Mucosa of descending colon (tissue), 3 donors: ENCODE results near the gene TXNL1. TPM values are rescaled to one million over a fixed set of nuclear protein-coding genes. Genes with fewer than 3 reads are reported as not detected.

Source experiments
- ATAC-seq: fragments of 200-7000 bp; cut with Tn5 transposase; one replicate; pipeline ENCODE4 v1.9.1; 2020; ENCODE audit warnings: mild to moderate bottlenecking, moderate library complexity
- DNase-seq, 3 donors: peaks; one replicate each; pipeline ENCODE4 v3.0.0-alpha.2; 2020
- H3K36me3 ChIP-seq: fragments of 200-600 bp; one replicate; pipeline ENCODE4 v1.8.0; 2021; ENCODE audit warnings: low read depth, mild to moderate bottlenecking
- H3K4me1 ChIP-seq: fragments of 200-600 bp; one replicate; pipeline ENCODE4 v1.8.0; 2021; ENCODE audit warnings: low read depth, mild to moderate bottlenecking
- H3K4me3 ChIP-seq: fragments of 200-600 bp; one replicate; pipeline ENCODE4 v1.8.0; 2021; ENCODE audit warnings: mild to moderate bottlenecking
- H3K9me3 ChIP-seq: fragments of 200-600 bp; one replicate; pipeline ENCODE4 v1.8.0; 2021; ENCODE audit warnings: mild to moderate bottlenecking
- CTCF ChIP-seq: fragments of 200-600 bp; IDR thresholded peaks from one replicate; pipeline ENCODE4 v1.8.0; 2022; ENCODE audit warnings: antibody characterized with exemption, mild to moderate bottlenecking
- intact Hi-C, 2 donors: fragments of 100-400 bp; cut with DNase I in 1 of 2; cut with micrococcal nuclease in 1 of 2; formaldehyde crosslinking; loops; one replicate each; pipeline versions ENCODE4 v1.11.0 to v1.11.1; 2022; cut with DNase I, micrococcal nuclease
- total RNA-seq, 3 donors: library from RNA; stranded (reverse); fragmentation: NEBNext Ultra II Directional in 2 of 3; extraction: Animal tissue kit (Norgen Biotek cat#: 25700) in 2 of 3; gene quantifications; one replicate each; pipeline versions ENCODE4 v1.2.1 to v1.2.4, GENCODE V29; 2021 to 2023
- donor health status: DM: no; HTN: no; CAD: no; lungs with moderate emphysema.
- donor health status: DM: no; HTN: no; CAD: no.
- donor health status: DM: no; HTN: yes; CAD: no.

The TXNL1 gene
- total RNA-seq, 3 donors from 2014 or later: 51.0 to 62.0 (median 55.5) TPM

GRCh38 chr18:56559044-56559443, 79.3 kb downstream of the TXNL1 start:
- TF ChIP-seq CTCF: no peak
- Histone ChIP-seq H3K4me3 (no peak overlapping the region), H3K9me3 (no peaks in the 10 kb centered on the region), H3K4me1 (no peaks in the 10 kb centered on the region), H3K36me3 (no peaks in the 10 kb centered on the region)
- intact Hi-C loops: no loop called here
- ATAC-seq: no peak
- no peak for DNase-seq

GRCh38 chr18:56556907-56557306, 81.5 kb downstream of the TXNL1 start:
- no peak for DNase-seq
- no peak for ATAC-seq
- H3K36me3 ChIP-seq: no peaks in the 10 kb centered on the region
- no peaks in the 10 kb centered on the region for H3K9me3 ChIP-seq
- no peaks in the 10 kb centered on the region for H3K4me1 ChIP-seq
- intact Hi-C loops: no loop called here
- H3K4me3 ChIP-seq: no peak overlapping the region
- TF ChIP-seq CTCF: no peak

GRCh38 chr18:56550121-56550520, 88.3 kb downstream of the TXNL1 start:
- Histone ChIP-seq H3K4me3 (no peak overlapping the region), H3K4me1 (no peaks in the 10 kb centered on the region), H3K36me3 (no peaks in the 10 kb centered on the region), H3K9me3 (no peaks in the 10 kb centered on the region)
- no peak for TF ChIP-seq CTCF
- intact Hi-C loops: no loop called here
- no peak for ATAC-seq
- DNase-seq: no peak

Other genes with a start within 250 kb of the TXNL1 start
- 10 to 100 TPM; 28.4 to 38.8 (median 29.3) TPM for gene WDR7, start 12.8 kb upstream of the TXNL1 start, total RNA-seq